Upper lobe of right lung (tissue), 1 donor: ENCODE results near the gene PANK1. TPM values are rescaled to one million over a fixed set of nuclear protein-coding genes. Genes with fewer than 3 reads are reported as not detected.
"Not testable (repeated sequence)": the region's sequence is repeated elsewhere in the genome, so short reads cannot be mapped to it uniquely, and the experiment has no call there.

Source experiments
- ATAC-seq: fragments of 200-7000 bp; cut with Tn5 transposase; one replicate; pipeline ENCODE4 v1.9.1; 2020; ENCODE audit warnings: mild to moderate bottlenecking, moderate library complexity
- DNase-seq: peaks from one replicate; pipeline ENCODE4 v3.0.0-alpha.2; 2020
- H3K27ac ChIP-seq: fragments of 200-600 bp; one replicate; pipeline ENCODE4 v1.8.0; 2022
- H3K27me3 ChIP-seq: fragments of 200-600 bp; one replicate; pipeline ENCODE4 v1.8.0; 2022; ENCODE audit warnings: mild to moderate bottlenecking
- H3K36me3 ChIP-seq: fragments of 200-600 bp; one replicate; pipeline ENCODE4 v1.8.0; 2022
- H3K4me1 ChIP-seq: fragments of 200-600 bp; one replicate; pipeline ENCODE4 v1.8.0; 2022
- H3K4me3 ChIP-seq: fragments of 200-600 bp; one replicate; pipeline ENCODE4 v1.8.0; 2022; ENCODE audit warnings: mild to moderate bottlenecking
- H3K9me3 ChIP-seq: fragments of 200-600 bp; one replicate; pipeline ENCODE4 v1.8.0; 2022
- intact Hi-C: fragments of 100-400 bp; cut with DNase I; formaldehyde crosslinking; loops from one replicate; pipeline ENCODE4 v1.11.0; 2022
- total RNA-seq: library from RNA; stranded (reverse); fragmentation: NEBNext Ultra II Directional; extraction: Animal tissue kit (Norgen Biotek cat#: 25700); gene quantifications from one replicate; pipeline ENCODE4 v1.2.1, GENCODE V29; 2021
- TF ChIP-seq, protein P1 (sequence below): fragments of 200-600 bp; IDR thresholded peaks from one replicate; pipeline ENCODE4 v1.8.0; 2022; ENCODE audit warnings: antibody characterized with exemption
- donor health status: DM: no; HTN: yes; CAD: no; lungs with severe emphysema.

The PANK1 gene
- total RNA-seq, 1 donor from 2014 or later = 8.0 TPM

DNA sequence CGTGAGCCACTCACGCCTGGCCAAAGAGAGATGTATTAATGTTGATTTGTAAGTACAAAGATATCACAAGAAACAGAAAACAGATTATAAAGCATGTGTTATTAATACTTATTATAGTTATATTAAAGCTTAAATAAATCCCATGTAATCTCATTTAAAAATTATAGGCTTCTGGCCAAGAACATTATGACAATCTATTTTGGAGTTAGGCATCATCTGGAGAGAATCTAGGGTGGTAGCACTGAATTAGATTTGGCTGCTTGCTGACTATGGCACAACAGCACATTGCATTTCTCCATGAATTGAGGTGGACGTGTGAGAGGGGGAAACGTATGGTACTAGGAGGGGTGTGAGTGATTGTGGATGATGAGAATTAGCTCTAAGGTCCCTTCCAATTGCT is 92.8 kb downstream of the PANK1 start:
- Histone ChIP-seq H3K9me3 (no peaks in the 10 kb centered on the region), H3K27ac (no peak overlapping the region), H3K4me3 (no peak overlapping the region), H3K4me1 (no peaks in the 10 kb centered on the region), H3K36me3 (no peaks in the 10 kb centered on the region), H3K27me3 (no peaks in the 10 kb centered on the region)
- no peak for ATAC-seq
- DNase-seq = no peak
- intact Hi-C loops = no loop called here
- TF ChIP-seq, protein P1, sequence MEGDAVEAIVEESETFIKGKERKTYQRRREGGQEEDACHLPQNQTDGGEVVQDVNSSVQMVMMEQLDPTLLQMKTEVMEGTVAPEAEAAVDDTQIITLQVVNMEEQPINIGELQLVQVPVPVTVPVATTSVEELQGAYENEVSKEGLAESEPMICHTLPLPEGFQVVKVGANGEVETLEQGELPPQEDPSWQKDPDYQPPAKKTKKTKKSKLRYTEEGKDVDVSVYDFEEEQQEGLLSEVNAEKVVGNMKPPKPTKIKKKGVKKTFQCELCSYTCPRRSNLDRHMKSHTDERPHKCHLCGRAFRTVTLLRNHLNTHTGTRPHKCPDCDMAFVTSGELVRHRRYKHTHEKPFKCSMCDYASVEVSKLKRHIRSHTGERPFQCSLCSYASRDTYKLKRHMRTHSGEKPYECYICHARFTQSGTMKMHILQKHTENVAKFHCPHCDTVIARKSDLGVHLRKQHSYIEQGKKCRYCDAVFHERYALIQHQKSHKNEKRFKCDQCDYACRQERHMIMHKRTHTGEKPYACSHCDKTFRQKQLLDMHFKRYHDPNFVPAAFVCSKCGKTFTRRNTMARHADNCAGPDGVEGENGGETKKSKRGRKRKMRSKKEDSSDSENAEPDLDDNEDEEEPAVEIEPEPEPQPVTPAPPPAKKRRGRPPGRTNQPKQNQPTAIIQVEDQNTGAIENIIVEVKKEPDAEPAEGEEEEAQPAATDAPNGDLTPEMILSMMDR = no peak

DNA sequence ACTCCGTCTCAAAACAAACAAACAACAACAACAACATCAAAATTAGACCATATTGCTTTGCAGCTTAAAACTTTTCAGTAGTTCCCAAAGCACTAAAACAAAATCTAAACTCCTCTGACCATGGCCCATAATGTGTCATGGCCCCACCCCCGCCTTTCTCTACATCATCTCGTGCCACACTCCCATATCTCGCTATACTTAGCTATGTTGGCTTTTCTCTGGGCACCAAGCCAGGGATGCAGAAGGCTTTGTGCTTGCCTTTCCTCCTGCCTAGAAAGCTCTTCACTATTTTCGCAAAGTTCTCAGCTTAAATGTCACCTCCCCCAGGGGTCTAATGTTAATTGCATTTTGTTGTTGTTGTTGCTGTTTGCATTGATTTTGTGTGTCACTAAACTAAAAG is 94.5 kb downstream of the PANK1 start:
- no peak overlapping the region for H3K27ac ChIP-seq
- TF ChIP-seq, protein P1 = no peak
- no peaks in the 10 kb centered on the region for H3K36me3 ChIP-seq
- H3K9me3 ChIP-seq = no peaks in the 10 kb centered on the region
- no peaks in the 10 kb centered on the region for H3K4me1 ChIP-seq
- H3K27me3 ChIP-seq = no peaks in the 10 kb centered on the region
- ATAC-seq = no peak
- intact Hi-C loops = no loop called here
- no peak overlapping the region for H3K4me3 ChIP-seq
- no peak for DNase-seq

DNA sequence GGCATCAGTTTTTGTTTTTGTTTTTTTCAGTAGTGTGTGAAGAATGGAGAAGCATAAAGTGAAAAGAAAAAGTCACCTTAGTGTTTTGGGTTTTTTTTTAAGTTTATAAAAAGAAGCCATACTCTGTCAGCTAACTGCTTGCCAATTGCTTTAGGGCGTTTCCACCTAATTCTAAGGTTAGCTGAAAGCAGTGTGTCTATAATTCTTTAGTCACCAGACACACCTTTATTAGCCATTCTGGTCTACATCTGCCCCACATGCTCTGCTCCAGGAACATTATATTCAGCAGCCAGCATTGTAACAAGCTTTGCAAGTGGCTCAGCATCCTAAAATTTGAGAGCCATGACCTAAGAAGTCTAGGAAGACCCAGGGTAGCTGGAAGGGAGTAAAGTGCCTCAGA is 95.5 kb downstream of the PANK1 start:
- ATAC-seq (no peak), DNase-seq (no peak)
- Histone ChIP-seq H3K36me3 (no peaks in the 10 kb centered on the region), H3K27me3 (no peaks in the 10 kb centered on the region), H3K4me1 (no peaks in the 10 kb centered on the region), H3K27ac (no peak overlapping the region), H3K4me3 (no peak overlapping the region), H3K9me3 (no peaks in the 10 kb centered on the region)
- TF ChIP-seq, protein P1 = no peak
- intact Hi-C loops = no loop called here

DNA sequence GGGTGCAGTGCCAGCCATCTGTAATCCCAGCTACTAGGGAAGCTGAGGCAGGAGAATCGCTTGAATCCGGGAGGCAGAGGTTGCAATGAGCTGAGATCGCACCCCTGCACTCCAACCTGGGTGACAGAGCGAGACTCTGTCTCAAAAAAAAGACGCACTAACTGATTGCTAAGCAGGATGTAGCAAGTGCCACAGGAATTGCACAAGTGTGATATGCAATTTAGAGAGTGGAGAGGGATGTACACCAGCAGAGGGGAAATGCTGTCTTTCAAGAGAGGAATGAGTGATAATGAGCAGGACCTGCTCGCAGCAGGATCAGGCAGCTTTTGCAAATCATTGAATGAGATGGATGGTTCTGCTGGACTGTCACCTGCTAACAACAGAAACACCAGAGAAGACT is 96.4 kb downstream of the PANK1 start:
- ATAC-seq = peak; percentile 46
- intact Hi-C loops = no loop called here
- DNase-seq = no peak
- Histone ChIP-seq H3K9me3 (no peaks in the 10 kb centered on the region), H3K27ac (no peak overlapping the region), H3K36me3 (no peaks in the 10 kb centered on the region), H3K27me3 (no peaks in the 10 kb centered on the region), H3K4me1 (no peaks in the 10 kb centered on the region), H3K4me3 (no peak overlapping the region)
- TF ChIP-seq, protein P1 = no peak

DNA sequence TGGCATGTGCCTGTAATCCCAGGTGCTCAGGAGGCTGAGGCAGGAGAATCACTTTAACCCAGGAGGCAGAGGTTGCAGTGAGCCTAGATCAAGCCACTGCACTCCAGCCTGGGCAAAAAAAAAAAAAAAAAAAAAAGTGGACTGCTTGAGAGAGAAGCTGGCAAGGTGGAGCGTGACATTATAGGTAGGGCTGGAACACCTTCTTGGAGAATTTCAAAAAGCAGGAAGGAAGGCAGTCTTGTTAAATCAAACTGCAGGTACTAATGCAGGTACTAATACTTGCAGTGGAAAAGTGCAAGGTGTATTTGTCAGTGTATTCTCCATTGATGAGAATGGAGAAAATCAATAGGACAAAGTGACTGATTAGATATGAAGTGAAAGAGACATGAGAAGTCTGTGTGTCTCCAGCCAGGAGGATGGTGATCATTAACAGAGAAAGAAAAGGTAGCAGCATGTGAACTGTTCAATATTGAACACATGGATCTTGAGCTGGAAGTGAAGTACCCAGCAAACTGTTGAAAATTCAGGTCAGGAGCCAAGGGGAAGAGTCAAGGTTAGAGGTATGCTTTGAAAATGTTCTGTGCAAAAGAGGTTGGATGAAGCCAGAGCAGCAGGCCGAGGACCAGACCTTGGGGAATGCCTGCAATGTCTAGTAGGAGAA is 97.1 kb downstream of the PANK1 start:
- DNase-seq (no peak), ATAC-seq (no peak)
- Histone ChIP-seq H3K4me3 (no peak overlapping the region), H3K27ac (no peak overlapping the region), H3K4me1 (no peaks in the 10 kb centered on the region), H3K27me3 (no peaks in the 10 kb centered on the region), H3K9me3 (no peaks in the 10 kb centered on the region), H3K36me3 (no peaks in the 10 kb centered on the region)
- intact Hi-C loops = no loop called here
- TF ChIP-seq, protein P1 = no peak

DNA sequence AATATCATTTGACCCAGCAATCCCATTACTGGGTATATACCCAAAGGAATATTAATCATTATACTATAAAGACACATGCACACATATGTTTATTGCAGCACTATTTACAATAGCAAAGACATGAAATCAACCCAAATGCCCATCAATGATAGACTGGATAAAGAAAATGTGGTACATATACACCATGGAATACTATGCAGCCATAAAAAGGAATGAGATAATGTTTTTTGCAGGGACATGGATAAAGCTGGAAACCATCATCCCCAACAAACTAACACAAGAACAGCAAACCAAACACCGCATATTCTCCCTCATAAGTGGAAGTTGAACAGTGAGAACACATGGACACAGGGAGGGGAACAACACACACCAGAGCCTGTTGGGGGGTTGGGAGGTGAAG is 98.4 kb downstream of the PANK1 start:
- H3K27me3 ChIP-seq, intact Hi-C loops, DNase-seq, H3K36me3 ChIP-seq, H3K4me1 ChIP-seq, ATAC-seq, H3K27ac ChIP-seq, H3K4me3 ChIP-seq, H3K9me3 ChIP-seq: not testable (repeated sequence)
